GM19397 (cell line): ENCODE data around the gene PRPH.
"Not testable (repeated sequence)": the region's sequence is repeated elsewhere in the genome, so short reads cannot be mapped to it uniquely, and the experiment has no call there.

Experiments
- ATAC-seq: cut with Tn5 transposase; IDR thresholded peaks from one replicate; pipeline ENCODE4 v1.9.1; 2021; ENCODE audit warnings: mild to moderate bottlenecking, moderate library complexity; ENCODE audit not compliant: unreplicated experiment

PRPH gene

DNA sequence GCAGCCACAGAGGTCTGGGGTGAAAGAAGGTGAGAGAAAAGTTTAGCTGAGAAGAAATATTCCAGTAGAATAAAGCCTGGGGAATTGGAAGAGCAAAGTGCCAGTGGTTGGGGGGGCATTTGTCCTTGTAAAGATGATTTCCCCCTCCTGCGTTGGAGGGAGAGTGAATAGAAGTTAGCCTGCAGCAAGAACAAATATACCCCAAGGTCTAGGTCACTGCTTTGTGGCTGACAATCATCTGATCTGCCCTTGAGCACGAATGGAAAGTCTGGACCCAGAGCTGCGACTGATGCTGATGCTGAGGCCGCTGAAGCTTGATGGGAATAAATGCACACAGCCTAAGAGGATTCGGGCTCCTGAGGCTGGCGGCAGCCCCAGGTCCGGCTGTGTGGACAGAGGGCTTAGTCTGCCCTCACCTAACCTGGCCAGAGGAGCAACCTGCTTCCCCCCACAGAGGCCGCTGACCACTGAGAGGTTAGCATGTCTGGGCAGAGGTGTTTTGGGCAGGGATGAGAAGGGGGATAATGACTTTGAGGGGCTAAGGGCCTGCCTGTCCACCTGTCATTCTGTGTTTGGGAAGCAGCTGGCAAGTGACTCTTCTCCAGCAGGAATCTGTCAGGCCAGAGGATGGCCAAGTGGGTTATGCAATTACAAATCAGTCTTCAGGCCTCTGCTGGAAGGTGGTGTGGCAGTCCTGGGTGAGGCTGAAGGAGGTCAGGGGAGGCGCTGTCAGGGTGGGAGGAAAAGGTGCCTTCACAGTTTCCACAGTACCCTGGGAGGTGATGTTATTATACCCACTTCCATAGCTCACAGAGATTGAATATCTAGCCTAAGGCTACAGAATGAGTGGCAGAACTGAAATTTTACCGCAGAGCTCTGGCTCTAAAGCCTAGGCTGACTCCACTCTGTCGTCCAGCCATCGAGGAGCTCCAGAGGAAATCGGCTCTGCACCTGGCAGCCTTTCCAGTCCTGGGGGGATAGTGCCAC lies 18.4 kb upstream of the PRPH start:
- ATAC-seq, result no peak

DNA sequence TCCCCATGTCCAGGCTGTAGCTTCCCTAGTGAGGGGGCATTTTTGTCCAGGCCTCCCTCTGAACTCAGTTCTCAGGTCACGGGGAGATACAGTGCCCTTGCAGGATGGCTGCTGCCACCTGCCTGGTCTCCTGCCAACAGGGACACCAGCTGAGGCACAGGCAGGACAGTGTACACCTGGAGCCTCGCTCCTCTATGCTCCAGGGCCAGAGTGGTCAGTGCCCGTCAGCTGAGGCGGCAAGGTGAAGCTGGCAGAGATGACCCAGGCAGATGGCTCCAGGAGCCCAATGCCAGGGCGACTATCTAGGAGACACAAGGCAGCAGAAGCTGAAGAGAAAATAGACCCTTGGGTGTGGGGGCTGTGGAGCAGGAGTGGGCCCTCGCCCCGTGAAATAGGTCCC lies 17.5 kb upstream of the PRPH start:
- ATAC-seq, result no peak

DNA sequence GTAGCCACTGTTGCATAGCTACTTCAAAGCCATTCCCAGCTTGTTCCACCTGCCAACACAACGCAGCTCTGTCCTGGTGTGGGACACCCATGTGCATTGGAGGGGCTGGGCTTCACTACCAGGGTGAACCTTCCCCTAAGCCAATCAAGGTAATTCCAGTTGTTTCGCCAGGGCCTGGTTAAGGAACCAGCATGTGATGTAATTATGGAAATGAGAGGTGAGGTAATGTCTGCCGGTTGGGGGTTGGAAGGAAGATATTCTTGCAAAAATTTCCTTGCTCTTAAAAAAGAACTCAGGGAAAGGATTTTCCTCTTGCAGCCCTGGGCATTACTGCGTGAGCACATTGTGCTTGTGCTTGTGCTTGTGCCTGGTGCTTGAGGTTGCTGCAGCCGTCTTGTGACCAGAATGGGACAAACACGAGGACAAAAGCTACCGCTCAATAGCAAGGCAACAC lies 15.2 kb upstream of the PRPH start:
- no peak for ATAC-seq

DNA sequence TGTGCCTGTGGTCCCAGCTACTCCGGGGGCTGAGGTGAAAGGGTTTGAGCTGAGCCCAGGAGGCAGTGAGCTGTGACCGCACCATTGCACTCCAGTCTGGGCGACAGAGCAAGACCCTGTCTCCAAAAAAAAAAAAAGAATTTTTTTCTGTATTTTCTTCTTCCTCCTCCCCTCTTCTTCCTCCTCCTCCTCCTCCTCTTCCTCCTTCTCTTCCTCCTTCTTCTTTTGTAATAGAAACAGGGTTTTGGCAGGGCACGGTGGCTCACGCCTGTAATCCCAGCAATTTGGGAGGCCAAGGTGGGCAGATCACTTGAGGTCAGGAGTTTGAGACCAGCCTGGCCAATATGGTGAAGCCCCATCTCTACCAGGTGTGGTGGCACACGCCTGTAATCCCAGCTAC lies 14.4 kb upstream of the PRPH start:
- not testable (repeated sequence) for ATAC-seq

DNA sequence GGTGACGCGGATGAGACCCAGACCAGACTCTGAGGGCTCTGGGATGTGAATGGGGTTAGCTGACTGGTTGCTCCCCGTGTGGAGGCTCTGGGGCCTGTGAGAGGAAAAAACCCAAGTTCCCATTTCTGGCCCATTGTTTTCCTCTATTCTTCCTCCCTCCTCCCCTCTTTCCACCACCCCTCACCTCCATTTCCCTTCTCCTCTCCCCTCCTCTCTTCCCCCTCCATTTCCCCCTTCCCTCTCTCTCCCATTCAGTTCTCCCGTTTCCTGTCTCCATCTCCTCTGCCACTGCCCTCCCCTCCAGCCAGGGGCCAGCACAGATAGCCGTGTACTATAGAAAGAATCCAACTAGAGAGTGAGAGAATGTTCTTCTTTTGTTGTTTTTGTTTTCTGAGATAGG lies 12.6 kb upstream of the PRPH start:
- ATAC-seq, result no peak

DNA sequence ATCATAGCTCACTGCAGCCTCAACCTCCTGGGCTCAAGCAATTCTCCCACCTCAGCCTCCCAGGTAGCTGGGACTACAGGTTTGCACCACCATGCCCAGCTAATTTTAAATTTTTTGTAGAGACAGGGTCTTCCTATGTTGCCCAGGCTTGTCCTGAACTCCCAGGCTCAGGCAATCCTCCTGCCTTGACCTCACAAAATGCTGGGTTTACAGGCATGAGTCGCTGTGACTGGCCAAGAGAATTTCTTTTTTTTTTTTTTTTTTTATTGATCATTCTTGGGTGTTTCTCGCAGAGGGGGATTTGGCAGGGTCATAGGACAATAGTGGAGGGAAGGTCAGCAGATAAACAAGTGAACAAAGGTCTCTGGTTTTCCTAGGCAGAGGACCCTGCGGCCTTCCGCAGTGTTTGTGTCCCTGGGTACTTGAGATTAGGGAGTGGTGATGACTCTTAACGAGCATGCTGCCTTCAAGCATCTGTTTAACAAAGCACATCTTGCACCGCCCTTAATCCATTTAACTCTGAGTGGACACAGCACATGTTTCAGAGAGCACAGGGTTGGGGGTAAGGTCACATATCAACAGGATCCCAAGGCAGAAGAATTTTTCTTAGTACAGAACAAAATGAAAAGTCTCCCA lies 12.1 kb upstream of the PRPH start:
- ATAC-seq, result not testable (repeated sequence)

DNA sequence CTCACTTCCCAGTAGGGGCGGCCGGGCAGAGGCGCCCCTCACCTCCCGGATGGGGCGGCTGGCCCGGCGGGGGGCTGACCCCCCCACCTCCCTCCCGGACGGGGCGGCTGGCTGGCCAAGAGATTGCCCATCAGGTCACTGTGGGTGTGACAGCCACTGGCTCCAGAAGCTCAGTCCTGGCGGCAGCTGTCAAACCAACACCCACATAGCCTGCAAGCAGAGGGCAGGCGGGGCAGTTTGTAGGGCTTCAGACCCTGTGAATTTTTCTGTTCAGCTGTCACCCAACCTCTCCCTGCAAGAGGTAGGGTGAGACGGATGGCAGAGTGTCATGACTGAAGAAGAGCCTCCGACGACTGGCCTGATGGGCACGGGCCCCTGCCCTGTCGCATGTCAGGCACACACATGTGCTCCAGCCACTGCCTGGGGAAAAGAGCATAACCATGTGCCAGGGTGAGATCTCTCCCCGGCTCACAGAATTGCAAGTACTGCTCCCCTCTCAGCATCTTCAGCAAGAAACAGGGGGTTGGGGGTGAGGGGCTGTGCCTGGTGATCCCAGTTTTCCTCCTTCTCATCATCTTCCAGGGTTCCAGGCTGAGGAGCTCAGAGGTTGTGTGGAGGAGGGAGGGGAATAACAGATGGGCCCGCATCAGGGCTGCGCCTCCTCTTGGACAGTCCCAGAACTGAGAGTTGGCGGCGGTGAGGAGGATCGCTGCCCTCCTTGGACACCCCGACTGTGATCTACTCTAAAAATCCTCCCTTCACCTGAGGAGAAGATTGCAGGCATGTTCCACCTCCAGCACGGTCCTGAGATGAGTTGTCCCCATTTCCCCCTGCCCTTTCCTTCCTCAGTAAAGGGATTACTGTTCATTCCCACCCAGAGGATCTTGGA lies 11.2 kb upstream of the PRPH start:
- no peak for ATAC-seq

DNA sequence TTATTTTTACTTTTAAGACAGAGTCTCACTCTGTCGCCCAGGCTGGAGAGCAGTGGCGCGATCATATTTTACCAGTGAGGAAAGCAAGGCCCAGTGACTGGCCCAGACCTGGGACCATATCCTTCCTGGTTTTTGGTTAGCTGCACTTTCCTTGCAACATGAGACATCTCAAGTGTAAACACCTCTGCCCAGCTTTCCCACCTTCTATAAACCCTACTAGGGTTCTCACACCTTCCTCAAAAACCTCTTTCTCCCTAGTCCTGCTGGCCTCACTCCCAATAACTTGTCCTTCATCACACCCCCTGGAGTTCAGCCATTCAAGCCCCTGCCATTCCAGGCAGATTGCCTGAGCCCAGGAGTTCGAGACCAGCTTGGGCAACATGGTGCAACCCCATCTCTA lies 10.3 kb upstream of the PRPH start:
- no peak for ATAC-seq

DNA sequence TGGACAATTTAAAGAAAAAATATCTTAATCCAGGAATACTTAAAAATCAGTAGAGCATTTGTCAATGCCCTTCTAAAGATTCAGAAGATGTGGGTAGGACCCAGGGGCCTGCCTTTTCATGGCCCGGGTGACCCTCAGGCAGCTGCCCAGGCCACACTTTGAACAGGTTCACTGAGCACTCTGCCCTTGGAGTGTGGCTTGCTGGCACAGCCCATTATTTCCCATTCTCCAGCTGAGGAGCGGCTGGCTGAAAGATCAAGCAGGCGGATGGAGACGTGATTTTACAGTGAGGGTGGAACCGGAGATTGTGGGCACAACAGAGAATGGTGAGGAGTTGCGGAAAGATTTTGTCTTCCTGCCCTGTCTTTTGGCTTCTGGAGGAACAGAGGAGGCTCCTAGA lies 7.1 kb upstream of the PRPH start:
- no peak for ATAC-seq

DNA sequence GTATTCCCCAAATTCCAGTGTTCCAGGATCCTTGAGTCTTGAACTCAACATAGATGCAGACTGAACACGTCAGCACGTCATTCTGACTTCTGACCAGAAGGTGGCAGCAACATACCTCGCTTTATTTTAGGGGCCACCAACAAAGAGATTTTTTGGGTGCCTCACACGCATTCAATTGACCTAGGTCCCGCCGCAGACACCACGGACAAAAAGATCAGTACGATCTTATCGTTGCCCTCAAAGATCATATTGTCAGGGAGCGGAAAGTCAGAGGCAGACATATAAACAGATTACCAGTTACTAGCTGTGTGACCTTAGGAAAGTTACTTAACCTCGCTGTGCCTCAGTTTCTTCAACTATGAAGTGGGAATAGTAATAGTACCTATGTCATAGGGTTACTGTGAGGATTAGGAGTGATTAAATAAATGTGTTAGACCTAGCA lies 6.5 kb upstream of the PRPH start:
- no peak for ATAC-seq

DNA sequence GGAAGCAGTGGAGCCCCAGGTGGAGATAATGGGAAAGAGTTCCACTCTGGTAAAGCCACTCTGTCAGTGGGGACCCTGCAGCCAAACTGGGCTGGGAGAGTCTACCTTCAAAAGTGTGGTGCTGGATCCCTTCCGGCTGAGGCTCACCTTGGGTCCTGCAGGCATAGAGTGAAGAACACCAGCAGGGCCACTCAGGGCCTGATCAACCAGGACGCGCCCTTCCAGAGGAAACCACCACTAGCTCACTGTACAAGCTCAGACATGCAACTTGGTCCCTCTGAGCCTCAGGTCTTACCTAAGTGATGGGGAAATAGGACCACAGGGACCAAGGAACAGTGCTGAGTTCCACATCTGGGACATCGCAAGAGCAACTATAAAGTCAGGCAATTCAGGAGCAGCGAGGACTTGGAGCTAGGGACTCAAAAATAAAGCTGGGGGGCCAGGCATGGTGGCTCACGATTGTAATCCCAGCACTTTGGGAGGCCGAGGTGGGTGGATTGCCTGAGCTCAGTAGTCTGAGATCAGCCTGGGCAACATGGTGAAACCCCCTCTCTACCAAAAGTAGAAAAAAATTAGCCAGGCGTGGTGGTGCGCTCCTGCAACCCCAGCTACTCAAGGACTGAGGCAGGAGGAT lies 5.9 kb upstream of the PRPH start:
- ATAC-seq, result no peak

DNA sequence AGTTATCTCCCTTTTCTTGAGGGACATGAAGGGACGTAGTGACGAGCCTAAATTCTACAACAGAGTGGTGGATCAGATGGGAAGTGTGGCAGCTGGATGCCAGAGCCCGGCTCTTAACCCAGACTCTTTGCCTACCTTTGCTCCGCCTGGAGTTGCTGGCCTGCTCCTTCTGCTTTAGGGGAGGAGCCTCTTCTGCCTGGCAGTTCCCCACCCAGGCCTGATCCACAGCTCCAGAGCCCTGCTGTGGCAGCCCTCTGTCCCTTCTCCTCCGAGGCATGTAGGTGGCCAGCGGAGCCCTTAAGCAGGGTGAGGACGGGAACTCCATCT lies 2.3 kb upstream of the PRPH start:
- ATAC-seq, result no peak

DNA sequence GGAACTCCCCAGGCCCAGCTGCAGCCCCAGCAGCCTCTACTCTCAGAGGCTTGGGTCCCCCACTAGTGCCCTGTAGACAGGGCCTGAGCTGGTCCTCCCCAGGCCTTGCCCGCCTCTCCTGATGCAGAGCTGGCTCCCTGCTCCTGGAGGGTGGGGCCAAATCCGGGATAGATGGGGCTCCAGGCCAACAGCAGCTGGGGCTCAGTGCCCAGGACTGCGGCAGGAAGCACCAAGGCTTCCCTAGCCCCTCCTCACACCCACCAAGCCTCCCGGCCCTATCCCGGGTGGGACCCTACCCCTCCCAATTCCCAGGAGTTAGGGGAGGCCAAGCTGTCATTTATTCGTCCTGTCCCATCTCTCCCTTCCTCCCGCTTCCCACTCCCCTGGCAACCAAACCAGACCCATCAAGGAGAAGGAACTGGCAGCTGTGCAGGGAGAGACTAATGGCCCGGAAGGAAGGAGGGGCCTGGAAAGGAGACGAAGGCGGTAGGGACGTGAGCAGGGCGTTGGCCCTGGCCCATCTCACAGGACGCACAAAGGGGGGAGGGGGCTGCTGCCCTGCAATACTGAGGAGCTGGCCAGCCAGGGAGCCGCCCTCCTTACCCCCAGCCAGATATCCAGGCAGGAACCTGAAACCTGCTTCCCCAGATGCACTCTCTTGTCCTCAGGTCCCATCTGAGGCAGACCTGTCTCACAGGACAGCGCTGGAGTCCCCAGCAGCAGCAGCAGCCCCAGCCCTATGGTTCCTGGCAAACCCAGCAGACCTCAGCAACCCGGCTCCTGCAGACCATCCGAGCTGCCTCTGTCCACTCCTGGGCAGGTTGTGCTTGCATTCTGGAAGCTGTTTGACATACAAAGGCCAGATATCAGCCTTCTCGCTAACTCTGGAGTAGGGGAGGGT lies 1.6 kb upstream of the PRPH start:
- ATAC-seq, result no peak

DNA sequence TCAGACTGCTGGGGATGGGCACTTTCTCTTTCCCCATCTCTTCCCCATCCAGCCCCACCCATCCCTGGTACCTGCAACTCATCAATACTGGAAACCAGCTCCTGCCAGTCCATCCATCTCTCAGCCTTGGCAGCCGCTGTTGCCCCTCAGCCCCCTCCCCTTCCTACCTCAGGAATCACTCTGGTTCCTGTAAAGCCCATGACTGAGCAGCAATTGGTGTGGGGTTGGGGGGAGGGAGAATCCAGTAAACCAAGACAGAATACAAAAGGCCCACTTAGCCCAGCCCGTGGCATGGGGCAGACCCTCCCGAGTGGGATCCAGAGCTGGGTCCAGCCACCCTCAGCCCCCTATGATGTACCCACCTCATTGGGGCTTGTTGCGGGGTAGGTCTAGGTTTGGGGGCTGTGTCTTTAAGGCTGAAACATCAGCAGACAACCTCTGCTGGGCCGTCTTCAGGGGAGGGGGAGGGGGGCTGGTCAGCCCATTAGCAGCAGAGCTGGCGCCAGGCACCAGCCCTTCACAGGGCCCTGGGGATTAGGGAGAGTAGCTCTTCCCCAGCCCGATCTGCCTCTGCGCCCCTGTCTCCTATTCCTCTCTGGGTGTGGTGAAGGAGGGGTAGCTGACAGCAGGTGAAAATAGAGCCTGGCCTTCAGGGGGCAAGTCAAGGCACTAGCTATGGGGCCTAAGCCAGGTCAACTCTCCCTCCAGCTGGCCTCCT lies 702 bp upstream of the PRPH start:
- no peak for ATAC-seq

DNA sequence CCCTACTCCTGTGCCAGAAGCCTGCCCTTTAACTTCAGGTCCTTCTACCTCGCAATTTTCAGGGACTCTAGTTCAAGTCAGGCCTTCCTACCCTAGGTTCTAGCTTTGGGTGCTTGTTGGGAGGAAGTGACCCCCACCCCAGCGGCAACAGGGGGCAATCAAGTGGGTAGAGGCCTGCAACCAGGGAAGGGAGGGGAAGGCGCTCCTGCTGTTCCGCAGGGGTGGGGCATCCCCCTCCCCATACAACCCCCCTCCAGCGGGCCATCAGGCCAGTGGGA lies 204 bp upstream of the PRPH start:
- ATAC-seq, result no peak

DNA sequence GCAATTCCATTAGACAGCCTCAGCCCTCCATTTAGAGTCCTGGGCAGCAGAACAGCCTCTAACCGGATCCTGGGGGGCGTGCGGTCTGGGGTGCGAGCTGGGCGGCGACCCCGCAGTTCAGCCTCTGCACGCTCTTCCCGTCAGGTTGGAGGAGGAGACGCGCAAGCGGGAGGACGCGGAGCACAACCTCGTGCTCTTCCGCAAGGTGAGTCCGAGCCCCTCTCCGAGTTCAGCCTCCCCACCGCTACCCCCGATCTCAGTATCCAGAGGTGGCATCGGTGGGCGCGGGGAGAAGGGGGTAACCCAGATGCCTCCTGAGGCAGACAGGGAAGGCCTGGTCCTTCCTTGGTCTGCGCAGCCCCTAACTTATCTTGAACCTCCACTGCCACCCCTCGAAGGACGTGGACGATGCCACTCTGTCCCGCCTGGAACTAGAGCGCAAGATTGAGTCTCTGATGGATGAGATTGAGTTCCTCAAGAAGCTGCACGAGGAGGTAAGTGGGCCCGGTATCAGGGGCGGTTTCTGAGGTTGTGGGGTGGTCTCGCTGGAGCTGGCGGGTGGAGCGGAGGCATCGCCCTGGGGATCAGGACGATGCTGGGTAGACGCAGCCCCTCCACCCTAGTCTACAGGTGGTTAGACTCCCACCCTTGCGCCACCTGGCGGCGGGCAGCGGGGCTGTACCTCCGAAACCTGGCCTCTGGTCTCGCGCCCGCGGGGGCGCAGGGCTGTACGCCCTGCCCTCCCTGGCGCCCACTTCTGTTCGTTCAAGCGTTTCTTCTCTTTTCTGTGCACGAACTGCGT lies 1.3 kb downstream of the PRPH start:
- ATAC-seq, result no peak

DNA sequence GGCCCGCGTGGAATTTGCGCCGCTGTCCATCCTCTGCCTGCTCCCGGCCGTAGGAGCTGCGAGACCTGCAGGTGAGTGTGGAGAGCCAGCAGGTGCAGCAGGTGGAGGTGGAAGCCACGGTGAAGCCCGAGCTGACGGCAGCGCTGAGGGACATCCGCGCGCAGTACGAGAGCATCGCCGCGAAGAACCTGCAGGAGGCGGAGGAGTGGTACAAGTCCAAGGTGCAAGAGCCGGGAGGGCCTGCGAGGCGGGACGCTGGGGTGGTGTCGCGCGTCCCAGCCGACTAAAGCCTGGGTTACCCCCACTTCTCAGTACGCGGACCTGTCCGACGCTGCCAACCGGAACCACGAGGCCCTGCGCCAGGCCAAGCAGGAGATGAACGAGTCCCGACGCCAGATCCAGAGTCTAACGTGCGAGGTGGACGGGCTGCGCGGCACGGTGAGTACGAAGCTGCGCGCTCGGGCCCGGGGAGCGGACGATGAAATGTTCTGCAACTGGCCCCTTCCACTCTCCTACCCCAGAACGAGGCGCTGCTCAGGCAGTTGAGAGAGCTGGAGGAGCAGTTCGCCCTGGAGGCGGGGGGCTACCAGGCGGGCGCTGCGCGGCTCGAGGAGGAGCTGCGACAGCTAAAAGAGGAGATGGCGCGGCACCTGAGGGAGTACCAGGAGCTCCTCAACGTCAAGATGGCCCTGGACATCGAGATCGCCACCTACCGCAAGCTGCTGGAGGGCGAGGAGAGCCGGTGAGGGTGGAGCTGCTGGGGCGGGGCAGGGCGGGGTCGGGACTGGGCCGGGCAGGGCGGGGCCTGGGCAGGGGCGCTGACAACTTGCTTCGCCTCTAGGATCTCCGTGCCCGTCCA lies 2.1 kb downstream of the PRPH start:
- no peak for ATAC-seq

DNA sequence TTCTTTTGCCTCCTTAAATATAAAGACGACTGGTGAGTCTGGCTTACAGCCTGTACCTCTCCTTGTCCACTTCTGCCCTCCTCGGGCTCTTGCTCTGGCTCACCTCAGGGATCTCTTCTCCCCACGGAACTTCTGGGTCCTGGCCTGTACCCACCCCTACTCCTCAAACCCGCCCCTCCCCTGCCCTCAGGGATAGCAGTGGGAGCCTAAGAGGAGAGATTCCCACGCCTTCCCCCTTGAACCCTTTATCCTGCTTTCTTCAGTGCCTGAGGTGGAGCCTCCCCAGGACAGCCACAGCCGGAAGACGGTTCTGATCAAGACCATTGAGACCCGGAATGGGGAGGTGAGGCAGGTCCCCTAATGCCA lies 2.7 kb downstream of the PRPH start:
- ATAC-seq, result no peak
